NCI-H2107 treated with DMSO at 0.1 percent for 48 hours (cell line): Measurements from ENCODE around the gene APBA2.

ENCODE experiments used
- DNase-seq: peaks from one replicate; lab custom pipeline; 2025; ENCODE audit not compliant: unreplicated experiment; lab: John Stamatoyannopoulos, UW

The APBA2 gene

DNA sequence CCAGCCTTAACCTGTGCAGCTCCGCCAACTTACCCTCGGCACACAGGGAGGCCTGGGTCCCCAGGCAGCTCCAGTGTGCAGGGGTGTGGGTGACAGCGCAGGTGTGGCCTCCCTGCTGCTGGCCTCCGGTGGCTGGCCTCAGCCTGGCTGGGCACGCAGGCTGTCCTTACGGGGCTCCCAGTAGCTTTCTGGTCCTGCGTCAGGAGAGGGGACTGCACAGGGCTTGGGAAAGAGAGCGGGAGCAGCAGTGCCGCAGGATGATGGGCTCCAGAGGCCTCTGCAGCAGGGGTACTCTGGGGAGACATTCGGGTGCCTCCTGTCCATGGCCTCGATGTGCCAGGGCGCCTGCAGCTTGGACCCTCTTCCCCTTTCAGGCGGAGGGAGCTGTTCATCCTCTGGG lies 9.4 kb downstream of the APBA2 start:
- DNase-seq = no peak

DNA sequence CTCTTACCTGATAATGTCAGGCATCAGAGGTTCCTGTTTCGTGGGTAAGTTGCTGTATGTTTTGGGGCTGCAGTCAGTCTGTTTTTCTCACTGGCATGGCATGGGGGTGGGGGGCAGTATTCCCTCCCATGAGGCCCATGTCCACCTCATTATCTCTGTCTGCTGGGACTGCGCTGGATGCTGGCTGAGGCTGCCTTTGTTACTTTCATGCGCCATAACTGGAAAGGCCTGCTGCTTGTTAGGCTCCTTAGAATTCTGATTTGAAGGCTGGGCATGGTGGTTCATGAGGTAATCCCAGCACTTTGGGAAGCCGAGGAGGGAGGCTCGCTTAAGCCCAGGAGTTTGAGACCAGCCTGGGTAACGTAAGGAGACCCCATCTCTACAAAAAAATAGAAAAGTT lies 9.8 kb downstream of the APBA2 start:
- DNase-seq = no peak

DNA sequence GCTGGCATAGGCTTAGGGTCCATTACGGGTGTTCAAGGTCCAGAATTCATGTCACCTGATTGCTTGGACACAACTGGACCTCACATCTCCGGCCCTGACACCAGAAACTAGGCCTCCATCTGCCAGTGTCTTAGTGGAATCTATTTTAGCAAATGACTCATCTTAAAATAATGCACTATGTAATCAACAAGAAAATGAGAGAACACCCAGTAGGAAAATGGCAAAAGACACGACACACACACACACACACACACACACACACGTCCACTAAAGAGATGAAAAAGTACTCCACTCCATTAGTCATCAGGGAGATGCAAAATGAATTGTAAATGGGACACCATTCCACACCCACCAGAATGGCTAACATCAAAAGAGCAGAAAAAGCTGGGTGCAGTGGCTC lies 11.2 kb downstream of the APBA2 start:
- DNase-seq = no peak

DNA sequence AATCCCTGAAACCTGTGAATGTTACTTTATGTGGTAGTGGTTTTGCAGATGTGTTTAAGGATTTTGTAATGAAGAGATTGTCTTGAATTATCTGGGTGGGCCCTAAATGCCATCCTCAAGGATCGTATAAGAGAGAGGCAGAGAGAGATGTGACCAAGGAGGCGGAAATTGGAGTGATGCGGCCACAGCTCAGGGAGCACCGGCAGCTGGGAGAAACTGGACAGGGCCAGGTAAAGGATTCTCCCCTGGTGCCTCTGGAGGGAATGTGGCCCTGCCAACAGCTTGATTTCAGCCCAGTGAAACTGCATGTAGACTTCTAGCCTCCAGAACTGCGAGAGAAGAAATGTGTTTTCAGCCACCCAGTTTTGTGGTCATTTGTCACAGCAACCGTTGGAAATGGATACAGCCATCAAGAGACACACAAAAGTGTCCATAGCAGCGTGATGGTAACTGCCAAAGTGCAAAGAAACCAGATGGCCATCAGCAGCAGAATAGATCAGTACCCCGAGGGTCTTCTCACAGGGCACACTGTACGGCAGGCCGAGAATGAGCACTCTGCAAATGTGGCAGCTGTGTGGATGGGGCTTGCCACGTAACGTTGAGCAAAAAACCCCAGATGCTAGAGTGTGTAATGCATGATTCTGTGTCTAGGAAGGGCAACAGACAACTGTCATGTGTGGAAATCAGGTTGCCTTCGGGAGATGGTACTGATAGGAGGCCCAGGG lies 12.2 kb downstream of the APBA2 start:
- DNase-seq = no peak

DNA sequence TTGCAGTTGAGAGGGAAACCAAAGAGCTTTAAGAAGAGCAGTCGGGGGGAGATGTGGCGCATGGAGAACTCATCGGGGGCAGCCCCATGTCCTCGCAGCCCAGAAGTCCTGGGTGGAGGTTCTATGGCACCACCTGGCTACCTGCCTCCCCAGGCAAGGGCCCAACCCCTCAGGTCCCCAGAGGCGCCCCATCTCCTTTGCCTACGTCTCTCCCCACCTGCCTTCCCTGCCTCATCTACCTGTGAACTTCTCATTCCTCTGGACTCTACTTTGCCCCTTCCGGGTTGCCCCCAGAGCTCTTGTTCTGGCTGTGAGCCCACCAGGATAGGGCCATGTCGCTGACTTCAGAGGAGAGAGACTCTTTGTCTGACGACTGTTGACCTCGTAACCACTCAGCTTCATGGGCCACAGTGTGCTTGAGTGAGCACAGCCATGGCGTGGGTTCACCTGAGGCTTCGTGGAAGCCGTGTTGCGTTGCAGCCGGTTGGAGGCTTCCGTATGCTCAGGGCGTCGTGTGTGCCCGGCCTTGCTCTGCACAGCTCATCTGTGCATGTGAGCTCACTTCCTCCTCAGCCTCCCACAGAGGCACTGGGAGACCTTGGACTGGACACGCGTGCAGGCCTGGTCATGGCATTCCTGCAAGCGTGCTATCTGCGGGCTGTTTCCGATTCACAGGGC lies 13.4 kb downstream of the APBA2 start:
- no peak for DNase-seq

DNA sequence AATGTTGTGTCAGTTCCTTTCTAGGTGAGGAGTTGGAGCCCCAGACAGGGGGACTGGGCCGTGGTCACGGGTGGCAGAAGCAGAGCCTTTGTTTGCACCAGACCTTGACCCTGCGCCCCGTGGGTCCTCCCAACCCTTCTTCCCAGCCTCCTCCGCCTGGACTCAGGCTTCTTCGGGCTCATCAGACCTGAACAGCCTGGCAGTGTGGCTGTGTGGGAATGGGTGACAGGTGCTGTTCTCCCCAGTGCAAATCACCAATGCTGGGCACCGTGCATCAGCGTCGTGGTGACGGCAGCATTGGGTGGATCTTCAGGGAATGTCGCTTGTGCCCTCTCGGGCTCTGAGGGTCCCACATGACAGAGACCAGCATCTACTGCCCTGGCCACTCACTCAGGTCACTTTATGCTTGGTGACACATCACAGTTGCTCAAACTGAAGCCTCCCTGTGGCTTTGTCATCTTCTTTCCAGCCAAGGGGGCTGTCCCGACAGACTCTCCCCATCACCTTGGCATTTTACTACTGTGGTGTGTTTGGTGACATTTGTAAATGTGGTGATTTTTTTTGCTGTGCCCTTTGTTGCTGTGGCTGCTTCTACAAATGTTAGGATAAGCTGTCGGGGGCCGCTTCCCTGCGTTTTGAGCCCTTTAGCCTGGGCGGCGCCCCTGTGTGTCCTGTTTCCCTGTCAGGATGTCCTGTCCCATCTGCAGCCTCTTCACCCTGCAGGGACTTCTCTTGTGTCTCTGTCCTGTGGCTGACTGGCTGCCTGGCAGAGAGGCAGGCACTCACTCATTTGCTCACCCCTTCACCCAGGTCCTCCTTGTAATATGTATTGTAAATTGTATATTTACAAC lies 14.5 kb downstream of the APBA2 start:
- no peak for DNase-seq

DNA sequence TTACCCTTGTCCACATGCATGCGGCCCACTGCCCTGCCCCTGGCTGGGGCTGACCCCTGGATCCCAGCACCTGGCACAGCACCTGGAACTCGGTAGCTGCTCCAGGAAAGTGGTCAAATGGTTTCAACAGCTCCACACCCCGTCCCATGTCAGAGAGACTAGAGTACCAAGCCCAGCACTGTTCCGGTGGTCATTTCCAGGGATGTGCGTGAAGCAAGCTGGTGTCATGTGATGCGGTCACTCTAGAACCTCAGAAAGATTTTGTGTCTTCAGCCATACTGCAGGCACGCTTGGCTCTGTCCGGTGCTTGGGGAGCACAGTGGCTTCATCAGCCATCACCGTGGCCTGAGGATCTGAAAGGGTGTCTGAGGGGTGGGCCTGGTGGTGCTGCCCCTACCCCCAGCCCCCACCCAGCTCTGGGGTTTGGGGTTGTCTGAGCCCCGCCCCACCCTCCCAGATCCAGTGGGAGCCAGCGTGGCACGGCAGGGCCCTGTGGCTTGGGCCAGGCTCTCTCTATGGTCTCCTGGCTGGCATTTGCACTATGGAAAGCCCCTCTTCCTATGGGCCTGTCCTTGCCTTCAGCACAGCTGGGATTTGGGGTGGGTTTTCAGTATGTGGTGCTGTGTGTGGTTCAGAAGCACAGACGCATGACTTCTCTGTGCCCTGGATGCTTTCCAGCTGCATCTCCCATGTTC lies 15.3 kb downstream of the APBA2 start:
- DNase-seq = no peak

DNA sequence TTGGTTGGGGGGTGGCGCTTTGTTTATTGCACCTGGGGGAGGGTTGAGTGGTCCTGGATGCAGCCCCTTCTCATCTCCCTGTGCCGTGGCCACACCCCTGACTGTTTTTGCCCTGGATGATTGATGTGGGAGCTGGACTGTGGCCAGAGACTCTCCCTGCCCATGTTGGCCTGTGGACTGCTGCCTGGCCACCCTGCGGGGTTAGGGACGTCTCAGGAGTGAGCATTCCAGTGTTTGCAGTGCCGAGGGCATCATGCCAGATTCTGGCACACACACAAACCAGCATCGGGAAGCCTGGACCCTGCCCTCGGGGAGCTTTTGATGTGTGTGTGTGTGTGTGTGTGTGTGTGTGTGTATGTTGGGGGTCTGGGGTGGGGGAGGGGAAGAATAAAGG lies 15.8 kb downstream of the APBA2 start:
- DNase-seq = no peak

DNA sequence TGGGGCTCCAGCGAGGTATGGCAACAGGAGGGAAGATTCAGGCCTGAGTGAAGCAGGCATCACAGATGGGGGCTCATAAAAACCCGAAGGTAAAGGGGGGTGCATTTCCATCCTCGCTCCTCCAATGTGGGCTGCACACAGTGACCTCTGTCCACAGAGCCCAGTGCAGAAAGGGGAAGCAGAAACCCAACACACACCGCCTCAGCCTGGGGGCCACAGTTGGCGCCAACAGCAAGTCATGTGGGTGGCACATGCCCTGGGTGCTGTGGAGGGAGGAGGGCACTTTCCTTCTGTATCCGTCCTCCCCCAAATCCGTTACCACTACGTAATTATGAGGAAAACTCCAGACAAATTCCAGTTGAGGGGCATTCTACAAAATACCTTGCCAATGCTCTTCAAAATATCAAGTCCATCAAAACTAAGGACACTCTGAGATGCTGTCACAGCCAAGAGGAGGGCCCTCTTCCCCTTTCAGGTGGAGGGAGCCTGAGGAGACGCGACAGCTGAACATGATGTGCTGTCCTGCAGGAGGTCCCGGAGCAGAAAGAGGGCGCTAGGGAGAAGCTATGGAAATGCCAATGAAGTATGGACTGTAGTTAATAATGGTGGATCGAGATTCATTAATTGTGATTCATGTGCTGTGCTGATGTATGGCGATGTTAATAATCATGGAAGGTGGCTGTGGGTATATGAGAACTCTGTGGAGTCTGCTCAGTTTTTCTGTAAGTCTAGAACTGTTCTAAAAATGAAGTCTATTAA lies 16.4 kb downstream of the APBA2 start:
- no peak for DNase-seq

DNA sequence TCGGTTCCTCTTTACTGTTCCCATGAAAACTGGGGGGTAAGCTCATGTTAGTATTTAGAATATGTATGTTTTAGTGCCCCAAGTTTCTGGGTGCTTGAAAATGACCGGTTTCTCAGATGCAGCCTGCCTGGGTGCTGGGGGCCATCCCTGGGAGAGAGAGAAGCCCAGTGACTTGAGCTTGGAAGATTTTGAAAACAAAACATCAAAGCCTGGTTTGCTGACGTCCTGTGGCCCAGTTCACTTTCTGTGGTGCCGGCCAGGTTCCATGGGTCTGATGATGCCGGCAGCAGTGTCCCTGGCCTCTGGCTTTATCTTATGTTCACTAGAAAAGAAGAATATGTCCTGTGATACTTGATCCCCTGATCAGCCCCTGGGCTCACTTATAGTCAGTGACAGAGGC lies 17.1 kb downstream of the APBA2 start:
- no peak for DNase-seq

DNA sequence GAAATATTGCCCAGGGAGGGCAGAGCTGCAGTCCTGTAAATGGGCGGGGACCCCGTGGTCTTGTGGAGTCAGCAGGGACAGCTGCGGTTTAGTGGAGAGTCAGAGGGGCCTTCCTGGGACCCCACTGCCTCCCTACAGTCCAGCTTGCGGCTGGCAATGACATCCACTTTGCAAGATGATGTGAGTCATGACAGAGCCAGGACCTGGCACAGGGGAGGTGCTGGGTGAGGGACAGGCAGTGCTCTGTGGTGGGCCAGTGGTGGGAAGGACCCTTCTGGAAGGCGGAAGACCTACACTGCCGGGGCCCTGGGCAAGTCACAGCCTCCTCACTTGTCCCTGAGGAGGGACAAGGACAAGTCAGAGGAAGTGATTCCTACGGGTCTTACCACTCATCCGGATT lies 17.8 kb downstream of the APBA2 start:
- no peak for DNase-seq

DNA sequence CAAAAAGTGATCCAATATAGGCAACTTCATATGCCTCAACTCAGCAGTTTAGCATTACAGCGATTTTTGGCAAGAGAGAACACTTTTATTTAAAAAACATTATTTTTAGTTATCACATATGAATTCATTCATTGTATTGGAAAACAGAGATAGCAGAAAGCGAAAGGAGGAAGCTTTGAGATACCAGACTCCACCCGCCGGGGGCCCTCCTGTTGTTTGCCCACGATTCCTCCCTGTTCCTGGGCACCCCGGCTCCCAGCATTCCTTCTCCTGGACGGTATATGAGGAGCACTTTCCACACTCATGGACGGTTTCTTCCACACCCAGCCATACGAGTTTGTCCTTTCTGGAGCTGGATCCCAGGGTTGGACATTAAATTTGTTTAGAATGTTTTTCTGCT lies 18.2 kb downstream of the APBA2 start:
- DNase-seq = no peak

DNA sequence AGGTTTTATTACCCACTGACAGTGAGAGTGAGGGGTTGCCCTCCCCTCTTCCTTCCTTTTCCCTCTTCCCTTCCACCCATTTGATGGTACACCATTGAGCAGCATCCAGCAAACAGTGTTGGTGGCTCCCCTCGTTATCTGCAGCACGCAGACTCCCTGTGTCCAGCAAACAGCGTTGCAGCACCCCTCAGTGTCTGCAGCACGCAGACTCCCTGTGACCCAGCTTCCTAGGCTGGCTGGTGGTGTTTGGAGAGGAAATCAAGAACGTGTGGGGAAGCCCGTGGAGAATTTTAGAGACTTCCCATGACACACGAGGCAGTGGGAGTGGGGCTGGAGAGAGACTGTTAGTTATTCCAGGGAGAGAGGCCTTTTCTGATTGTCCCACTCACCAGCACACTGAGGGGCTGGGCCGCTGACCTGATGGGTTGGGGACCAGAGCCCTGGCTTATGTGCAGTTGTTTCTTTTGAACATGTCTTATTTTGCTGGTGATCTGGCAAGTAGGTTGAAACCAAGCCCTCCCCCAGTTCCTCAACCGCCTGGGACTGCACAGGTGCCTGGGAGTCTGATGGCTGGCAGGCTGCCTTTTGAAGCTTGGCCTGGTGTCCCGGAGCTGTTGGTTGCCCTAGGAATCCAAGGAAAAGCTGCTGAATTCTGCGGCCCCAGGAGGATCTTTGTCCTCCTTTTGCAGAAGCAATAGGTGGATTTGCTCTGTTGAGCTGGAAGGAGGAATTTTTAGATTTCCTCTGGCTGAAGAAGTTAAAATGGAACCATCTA lies 19.0 kb downstream of the APBA2 start:
- no peak for DNase-seq

DNA sequence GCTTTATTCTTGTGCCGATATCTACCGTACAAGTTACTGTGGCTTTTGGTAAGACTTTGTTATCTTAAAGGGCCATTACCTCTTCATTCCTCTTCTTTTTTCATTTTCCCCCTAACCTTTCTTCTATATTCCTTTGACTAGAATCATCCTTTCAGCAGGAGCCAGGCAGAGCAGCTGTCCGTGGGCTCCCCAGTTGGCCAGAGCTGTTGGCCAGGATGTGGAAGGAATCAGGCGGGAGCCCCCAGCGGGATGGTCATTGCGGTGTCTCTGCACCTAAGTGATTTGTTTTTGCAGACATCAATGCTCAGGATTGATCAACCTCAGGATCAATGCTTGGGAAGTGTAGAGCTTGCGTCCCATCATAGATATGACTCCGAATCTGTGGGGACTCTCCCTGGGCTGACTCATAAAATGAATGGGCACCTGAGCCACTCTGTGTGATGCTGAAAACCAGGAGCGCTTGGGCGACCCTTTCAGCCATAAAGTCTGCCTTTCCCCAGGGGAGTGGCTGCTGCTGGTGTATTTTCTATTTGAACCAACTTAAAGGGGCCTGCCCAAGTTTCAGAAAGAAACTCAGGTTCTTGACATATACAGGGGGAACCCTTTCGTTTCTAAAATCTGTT lies 21.7 kb downstream of the APBA2 start:
- no peak for DNase-seq

DNA sequence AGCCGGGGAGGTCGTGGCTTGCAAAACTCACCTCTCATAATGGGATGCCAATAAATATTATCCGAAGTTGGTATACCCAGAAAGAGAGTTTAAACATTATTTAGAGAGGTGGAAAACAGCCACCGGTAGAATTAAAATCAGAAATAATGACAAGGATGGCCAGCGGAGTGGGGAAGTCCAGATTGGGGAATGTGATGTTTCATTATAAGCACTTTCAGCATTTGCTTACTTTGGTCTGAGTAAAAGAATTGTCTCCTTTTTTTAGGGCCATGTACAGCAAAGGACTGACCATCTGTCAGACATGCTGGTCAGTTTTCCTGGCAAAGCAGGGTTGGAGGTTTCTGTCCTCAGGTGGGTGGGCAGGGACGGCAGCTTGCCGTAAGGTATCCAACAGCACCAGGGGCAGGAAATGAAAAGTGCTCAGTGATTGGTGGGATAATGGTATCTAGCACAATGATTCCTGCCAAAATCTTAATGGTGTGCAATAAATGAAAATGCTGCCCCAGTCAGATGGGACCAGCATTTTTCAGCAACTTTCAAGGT lies 24.3 kb downstream of the APBA2 start:
- DNase-seq = no peak

DNA sequence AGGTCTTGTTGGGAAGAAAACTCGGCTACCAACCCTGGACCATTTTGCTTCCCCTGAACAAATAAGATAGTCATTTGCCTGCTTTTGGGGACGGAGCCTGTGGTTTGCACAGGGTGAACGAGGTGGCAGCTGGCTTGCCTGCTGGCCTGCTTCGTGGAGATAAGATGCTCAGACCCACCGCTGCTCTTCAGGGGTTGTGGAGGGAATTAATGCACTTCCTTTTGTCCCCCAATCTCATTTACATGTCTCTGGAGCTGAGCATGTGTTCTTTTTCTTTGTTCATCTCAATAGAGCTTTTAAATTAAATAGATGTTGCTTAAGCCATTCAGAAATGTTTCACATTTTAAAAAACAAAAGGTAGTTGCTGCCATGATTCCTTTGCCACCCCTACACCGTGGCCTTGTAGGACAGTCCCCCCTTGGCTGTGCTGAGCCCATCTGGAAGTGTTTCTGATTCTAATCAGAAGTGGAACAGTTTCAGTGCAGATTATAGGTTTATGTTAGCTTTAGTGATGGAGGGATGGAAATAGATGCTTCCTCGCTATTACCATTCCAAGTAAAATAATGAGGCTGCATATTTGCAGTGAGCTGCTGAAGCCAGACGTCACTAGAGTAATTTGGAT lies 25.6 kb downstream of the APBA2 start:
- DNase-seq = peak; percentile 15

DNA sequence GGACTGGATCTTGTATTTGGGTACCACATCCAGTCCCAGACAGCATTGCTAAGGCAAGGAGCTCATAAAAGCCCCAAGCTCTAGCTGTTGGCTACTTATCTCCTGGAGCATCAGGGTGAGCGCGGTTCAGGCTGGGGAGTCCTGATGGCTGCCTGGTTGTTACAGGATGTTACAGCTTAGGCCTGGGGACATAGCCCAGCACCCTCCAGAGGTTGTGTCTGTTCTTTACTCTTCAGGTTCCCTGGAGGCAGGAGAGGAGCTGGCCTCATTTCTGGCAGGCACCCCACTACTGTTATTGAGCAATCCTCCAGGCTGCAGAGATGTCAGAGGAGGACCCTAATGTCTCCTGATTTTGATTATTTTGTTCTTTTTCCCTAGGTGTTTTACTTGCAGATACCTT lies 26.6 kb downstream of the APBA2 start:
- no peak for DNase-seq

DNA sequence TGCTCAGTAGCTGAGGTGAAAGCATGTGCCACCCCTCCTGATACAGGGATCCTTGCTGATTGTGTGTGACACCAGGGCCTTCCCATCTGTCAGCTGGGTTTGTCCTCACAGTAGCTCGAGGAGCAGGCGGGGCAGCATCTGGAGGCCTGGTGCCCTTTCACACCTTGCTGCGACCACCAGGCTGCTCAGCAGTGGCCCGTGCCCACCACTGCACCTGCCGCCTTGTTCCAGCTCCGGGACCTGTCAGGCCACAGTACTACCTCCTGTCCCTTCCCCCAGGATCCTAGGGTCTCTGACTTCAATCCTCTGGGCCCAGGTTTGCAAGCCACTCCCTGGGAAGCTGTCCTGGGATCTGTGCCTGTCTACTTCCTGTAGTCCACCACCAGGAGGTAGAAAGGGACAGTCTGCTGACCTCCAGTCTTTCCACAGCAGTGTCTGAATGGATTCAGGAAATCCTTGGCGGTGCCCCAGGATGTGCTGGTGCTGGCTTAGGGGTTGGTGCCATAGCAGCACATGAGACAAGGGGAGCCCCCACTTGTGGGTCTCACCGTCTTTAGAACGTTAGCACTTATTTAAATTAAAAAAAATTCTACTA lies 27.5 kb downstream of the APBA2 start:
- DNase-seq = no peak
